OCI-LY7 (cell line): ENCODE data around the gene CDH12. TPM values are rescaled to one million over a fixed set of nuclear protein-coding genes. Genes with fewer than 3 reads are reported as not detected.

Experiments
- BruUV-seq: library from RNA; stranded (reverse); fragments of 400-500 nt; replicated peaks from 2 replicates; lab custom pipeline; 2021; lab: Mats Ljungman, UMichigan
- CTCF ChIA-PET: fragments of 300-600 bp; sonication (Branson Sonifier 250); formaldehyde crosslinking; loops from one replicate; lab custom pipeline; 2022; ENCODE audit warnings: antibody characterized with exemption; ENCODE audit not compliant: unreplicated experiment; lab: Charles Lee
- POLR2A ChIA-PET: fragments of 300-600 bp; sonication (Branson Sonifier 250); formaldehyde crosslinking; loops from one replicate; lab custom pipeline; 2022; ENCODE audit warnings: antibody characterized with exemption; lab: Charles Lee
- DNase-seq: peaks from one replicate; pipeline ENCODE4 v3.0.0-alpha.2; 2015; ENCODE audit warnings: low spot score
- H2AFZ ChIP-seq: fragments of 200-600 bp; sonication (generic), shearing (Covaris generic); 2 replicates; pipeline ENCODE4 v1.6.1; 2014; ENCODE audit warnings: mild to moderate bottlenecking, antibody characterized with exemption, low read length, moderate library complexity
- H3K27ac ChIP-seq: fragments of 200-600 bp; sonication (generic); 2 replicates; pipeline ENCODE4 v1.5.1; 2014; ENCODE audit warnings: mixed run types, low read depth, mild to moderate bottlenecking, moderate library complexity, low read length, inconsistent platforms; ENCODE audit not compliant: poor library complexity, severe bottlenecking
- H3K36me3 ChIP-seq: fragments of 200-600 bp; sonication (generic); 2 replicates; pipeline ENCODE4 v1.6.1; 2014; ENCODE audit warnings: mild to moderate bottlenecking, antibody characterized with exemption, low read length, moderate library complexity, mixed read lengths; ENCODE audit not compliant: insufficient read depth
- H3K4me1 ChIP-seq: fragments of 200-600 bp; sonication (generic); 2 replicates; pipeline ENCODE4 v1.5.1; 2014; ENCODE audit warnings: mild to moderate bottlenecking, low read length; ENCODE audit not compliant: insufficient read depth, poor library complexity, severe bottlenecking
- H3K4me2 ChIP-seq: fragments of 200-600 bp; sonication (generic); 2 replicates; pipeline ENCODE4 v1.6.1; 2014; ENCODE audit warnings: mild to moderate bottlenecking, low read length
- H3K4me3 ChIP-seq: fragments of 200-600 bp; sonication (generic); 2 replicates; pipeline ENCODE4 v1.5.1; 2014; ENCODE audit warnings: mild to moderate bottlenecking, low read depth, low read length; ENCODE audit not compliant: poor library complexity, severe bottlenecking
- H3K79me2 ChIP-seq: fragments of 200-600 bp; sonication (generic); 2 replicates; pipeline ENCODE4 v1.6.1; 2016; ENCODE audit warnings: low read depth, mild to moderate bottlenecking, low read length, moderate library complexity, mixed read lengths; ENCODE audit not compliant: insufficient read depth
- H3K9me2 ChIP-seq: fragments of 200-600 bp; sonication (generic); 2 replicates; pipeline ENCODE4 v1.6.1; 2016; ENCODE audit warnings: mild to moderate bottlenecking, low read length, mixed read lengths; ENCODE audit not compliant: insufficient read depth
- H3K9me3 ChIP-seq: fragments of 200-600 bp; sonication (generic); 2 replicates; pipeline ENCODE4 v1.6.1; 2014; ENCODE audit warnings: mild to moderate bottlenecking, mixed run types, low read length, mixed read lengths
- H4K20me1 ChIP-seq: fragments of 200-600 bp; sonication (generic); 2 replicates; pipeline ENCODE4 v1.6.1; 2014; ENCODE audit warnings: mild to moderate bottlenecking, antibody characterized with exemption, low read length, moderate library complexity, mixed read lengths; ENCODE audit not compliant: insufficient read depth
- EZH2phosphoT487 ChIP-seq: fragments of 200-600 bp; sonication (generic); IDR thresholded peaks from 2 replicates; pipeline ENCODE4 v1.6.1; 2018; ENCODE audit warnings: low read depth, borderline replicate concordance, mild to moderate bottlenecking, mixed run types, antibody characterized with exemption, low read length, moderate library complexity, mixed read lengths
- intact Hi-C: fragments of 100-400 bp; cut with micrococcal nuclease; formaldehyde crosslinking; loops from one replicate; pipeline ENCODE4 v1.10.0; 2022; ENCODE audit not compliant: unreplicated experiment
- total RNA-seq, 2 experiments: library from RNA; depleted of rRNA in 1 of 2; stranded (reverse); fragments of >200 nt in 1 of 2; shearing (Covaris generic) in 1 of 2; gene quantifications; 2 replicates each; pipeline ENCODE4 v1.2.3, GENCODE V29; 2014 to 2022
- TF ChIP-seq, protein P1 (sequence below): fragments of 200-600 bp; sonication (generic); conservative IDR thresholded peaks from 2 replicates; pipeline ENCODE4 v1.5.1; 2014; ENCODE audit warnings: mild to moderate bottlenecking, antibody characterized with exemption, low read length, moderate library complexity, mixed read lengths

Gene CDH12
- total RNA-seq, 2 experiments from 2014 or later: not detected

DNA sequence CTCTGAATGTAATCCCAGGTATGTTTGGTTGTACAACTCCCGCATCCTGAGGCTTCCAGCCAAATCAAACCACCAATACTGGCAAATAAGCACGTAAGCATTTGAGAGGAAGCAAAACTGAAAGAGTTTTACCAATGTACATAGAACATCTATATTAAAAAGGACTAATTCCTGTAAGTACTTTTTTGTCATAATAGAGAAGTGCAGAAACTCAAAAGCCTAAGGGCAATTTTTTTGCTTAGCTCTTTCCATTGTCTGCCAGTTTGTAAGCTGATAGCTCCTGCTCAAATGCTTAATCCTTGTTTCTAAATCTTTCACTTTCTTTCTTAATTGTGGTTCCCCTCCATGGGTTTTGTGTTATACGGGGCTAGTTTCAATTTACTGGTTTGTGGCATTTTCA lies 1151.8 kb downstream of the CDH12 start:
- Histone ChIP-seq H3K9me2 (no peaks in the 10 kb centered on the region), H3K4me1 (no peaks in the 10 kb centered on the region), H3K4me2 (no peak overlapping the region), H3K4me3 (no peak overlapping the region), H3K9me3 (no peaks in the 10 kb centered on the region), H3K27ac (no peak overlapping the region), H4K20me1 (no peaks in the 10 kb centered on the region), H2AFZ (no peak overlapping the region), H3K36me3 (no peaks in the 10 kb centered on the region), H3K79me2 (no peaks in the 10 kb centered on the region)
- ChIA-PET CTCF (no interaction called here), POLR2A (interaction anchor here (0.8 kb wide), 2 partner anchors 14 kb away, joined by 3 read pairs; no protein-coding TSS in a partner anchor)
- intact Hi-C loops: no loop called here
- TF ChIP-seq, protein P1, sequence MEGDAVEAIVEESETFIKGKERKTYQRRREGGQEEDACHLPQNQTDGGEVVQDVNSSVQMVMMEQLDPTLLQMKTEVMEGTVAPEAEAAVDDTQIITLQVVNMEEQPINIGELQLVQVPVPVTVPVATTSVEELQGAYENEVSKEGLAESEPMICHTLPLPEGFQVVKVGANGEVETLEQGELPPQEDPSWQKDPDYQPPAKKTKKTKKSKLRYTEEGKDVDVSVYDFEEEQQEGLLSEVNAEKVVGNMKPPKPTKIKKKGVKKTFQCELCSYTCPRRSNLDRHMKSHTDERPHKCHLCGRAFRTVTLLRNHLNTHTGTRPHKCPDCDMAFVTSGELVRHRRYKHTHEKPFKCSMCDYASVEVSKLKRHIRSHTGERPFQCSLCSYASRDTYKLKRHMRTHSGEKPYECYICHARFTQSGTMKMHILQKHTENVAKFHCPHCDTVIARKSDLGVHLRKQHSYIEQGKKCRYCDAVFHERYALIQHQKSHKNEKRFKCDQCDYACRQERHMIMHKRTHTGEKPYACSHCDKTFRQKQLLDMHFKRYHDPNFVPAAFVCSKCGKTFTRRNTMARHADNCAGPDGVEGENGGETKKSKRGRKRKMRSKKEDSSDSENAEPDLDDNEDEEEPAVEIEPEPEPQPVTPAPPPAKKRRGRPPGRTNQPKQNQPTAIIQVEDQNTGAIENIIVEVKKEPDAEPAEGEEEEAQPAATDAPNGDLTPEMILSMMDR: no peak
- no peak for TF ChIP-seq EZH2phosphoT487
- BruUV-seq: no TSS peak
- no peak for DNase-seq
